GM21528 (cell line): Measurements from ENCODE around the gene PRKG1.
"Not testable (repeated sequence)": the region's sequence is repeated elsewhere in the genome, so short reads cannot be mapped to it uniquely, and the experiment has no call there.

Experiments used
- ATAC-seq: cut with Tn5 transposase; IDR thresholded peaks from one replicate; pipeline ENCODE4 v1.9.1; 2021; ENCODE audit warnings: mild to moderate bottlenecking, moderate library complexity; ENCODE audit not compliant: unreplicated experiment, low FRiP score

Gene PRKG1

GRCh38 chr10:51257511-51258248 lies 183.4 kb downstream of the PRKG1 start:
- no peak for ATAC-seq

GRCh38 chr10:51260376-51260775 lies 186.1 kb downstream of the PRKG1 start:
- no peak for ATAC-seq

GRCh38 chr10:51266496-51266895 lies 192.2 kb downstream of the PRKG1 start:
- ATAC-seq, result no peak

DNA sequence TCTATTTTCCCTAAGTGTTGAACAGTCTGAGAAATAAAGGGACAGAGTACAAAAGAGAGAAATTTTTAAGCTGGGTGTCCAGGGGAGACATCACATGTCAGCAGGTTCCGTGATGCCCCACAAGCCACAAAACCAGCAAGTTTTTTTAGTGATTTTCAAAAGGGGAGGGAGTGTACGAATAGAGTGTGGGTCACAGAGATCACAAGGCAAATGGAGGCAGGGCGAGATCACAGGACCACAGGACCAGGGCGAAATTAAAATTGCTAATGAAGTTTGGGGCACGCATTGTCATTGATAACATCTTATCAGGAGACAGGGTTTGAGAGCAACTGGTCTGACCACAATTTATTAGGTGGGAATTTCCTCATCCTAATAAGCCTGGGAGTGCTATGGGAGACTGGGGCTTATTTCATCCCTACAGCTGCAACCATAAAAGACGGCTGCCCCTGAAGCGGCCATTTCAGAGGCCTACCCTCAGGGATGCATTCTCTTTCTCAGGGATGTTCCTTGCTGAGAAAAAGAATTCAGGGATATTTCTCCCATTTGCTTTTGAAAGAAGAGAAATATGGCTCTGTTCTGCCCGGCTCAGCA lies 193.8 kb downstream of the PRKG1 start:
- not testable (repeated sequence) for ATAC-seq

DNA sequence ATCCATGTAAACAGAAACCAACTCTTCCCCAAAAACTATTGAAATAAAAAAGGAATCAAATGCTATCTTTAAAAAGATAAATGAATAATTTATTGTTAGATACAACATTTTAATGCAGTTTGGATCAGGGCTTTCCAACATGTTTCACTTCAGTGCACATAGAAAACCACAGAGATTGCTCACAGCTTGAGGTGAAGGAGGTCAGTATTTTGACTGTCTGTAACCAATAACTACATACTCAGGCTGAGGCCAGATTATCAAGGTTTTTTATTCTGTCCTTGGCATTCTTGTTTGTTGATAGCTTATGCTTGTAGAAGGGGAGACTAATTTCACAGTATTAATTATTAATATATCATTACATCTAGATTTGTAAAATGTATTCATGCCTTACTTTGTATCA lies 195.5 kb downstream of the PRKG1 start:
- ATAC-seq, result no peak

- ATAC-seq, result no peak
These were observed 196.7 kb downstream of the PRKG1 start for GRCh38 chr10:51270936-51271530.

DNA sequence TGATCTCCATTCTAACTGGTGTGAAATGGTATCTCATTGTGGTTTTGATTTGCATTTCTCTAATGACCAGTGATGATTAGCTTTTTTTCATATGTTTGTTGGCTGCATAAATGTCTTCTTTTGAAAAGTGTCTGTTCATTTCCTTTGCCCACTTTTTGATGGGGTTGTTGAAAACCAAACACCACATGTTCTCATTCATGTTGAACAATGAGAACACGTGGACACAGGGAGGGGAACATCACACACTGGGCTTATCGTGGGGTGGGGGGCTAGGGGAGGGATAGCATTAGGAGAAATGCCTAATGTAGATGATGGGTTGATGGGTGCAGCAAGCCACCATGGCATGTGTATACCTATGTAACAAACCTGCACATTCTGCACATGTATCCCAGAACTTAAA lies 197.8 kb downstream of the PRKG1 start:
- not testable (repeated sequence) for ATAC-seq

DNA sequence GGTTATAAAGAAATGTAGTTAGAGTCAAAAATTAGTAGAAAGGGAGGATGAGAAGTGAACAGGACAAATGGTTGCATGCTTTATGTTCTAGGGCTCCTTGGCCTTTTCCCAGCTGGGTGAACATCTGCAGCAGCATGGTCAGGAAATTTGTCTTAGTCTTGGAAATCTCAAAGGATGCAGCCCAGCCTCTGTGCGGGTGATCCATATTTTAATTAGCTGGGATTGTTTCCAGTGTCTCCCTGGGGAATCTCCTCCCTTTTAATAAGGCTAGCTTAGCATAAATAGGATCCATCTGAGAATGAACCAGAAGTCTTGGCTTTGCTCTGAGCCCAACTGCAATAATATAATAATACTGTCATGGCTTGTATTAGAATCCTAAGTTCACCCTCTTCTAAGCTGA lies 198.3 kb downstream of the PRKG1 start:
- ATAC-seq, result no peak

DNA sequence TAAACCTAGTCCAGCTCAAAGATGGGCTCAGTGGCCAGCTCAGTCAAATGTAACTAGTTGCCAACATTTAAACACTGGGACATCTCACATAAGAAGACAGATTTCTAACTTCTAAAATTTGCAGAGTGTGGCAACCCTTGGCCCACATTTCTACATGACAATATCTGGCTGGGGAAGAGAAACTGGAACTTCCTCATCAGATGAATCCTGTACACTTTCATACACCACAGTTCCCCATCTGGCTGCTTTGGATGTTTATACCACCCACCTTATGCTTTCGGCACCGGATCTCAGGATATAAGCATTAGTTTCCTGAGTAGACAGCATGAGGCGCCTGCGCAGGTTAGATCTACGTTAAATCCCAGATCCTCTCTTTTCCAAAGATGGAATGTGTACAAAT lies 199.3 kb downstream of the PRKG1 start:
- ATAC-seq, result no peak

DNA sequence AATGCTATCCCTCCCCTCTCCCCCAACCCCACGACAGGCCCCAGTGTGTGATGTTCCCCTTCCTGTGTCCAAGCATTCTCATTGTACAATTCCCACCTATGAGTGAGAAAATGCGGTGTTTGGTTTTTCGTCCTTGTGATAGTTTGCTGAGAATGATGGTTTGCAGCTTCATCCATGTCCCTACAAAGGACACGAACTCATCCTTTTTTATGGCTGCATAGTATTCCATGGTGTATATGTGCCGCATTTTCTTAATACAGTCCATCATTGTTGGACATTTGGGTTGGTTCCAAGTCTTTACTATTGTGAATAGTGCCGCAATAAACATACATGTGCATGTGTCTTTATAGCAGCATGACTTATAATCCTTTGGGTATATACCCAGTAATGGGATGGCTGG lies 201.8 kb downstream of the PRKG1 start:
- ATAC-seq, result not testable (repeated sequence)

- not testable (repeated sequence) for ATAC-seq
These were observed 207.1 kb downstream of the PRKG1 start for GRCh38 chr10:51281387-51281786.

- no peak for ATAC-seq
These were observed 211.3 kb downstream of the PRKG1 start for GRCh38 chr10:51285601-51286000.

DNA sequence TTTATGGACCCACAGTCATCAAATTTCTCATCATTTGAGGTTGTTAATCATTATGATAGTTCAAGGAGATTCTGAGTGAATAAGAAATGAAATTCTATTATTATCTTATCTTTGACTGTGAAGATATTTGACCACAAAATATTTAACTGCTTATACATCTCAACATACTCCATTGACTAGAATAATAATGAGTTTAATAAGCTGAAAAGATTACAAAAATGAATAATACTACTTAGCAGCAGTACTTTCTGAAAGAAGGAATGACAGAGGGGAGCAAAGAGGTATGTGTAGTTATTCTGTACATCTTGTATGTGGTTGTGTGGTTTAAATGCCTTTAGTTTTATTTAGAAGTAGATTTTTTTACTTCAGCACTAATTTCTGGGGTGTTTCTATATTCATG lies 214.2 kb downstream of the PRKG1 start:
- no peak for ATAC-seq

- ATAC-seq, result no peak
These were observed 215.2 kb downstream of the PRKG1 start for GRCh38 chr10:51289519-51289918.

- ATAC-seq, result no peak
These were observed 217.7 kb downstream of the PRKG1 start for GRCh38 chr10:51291961-51292360.

DNA sequence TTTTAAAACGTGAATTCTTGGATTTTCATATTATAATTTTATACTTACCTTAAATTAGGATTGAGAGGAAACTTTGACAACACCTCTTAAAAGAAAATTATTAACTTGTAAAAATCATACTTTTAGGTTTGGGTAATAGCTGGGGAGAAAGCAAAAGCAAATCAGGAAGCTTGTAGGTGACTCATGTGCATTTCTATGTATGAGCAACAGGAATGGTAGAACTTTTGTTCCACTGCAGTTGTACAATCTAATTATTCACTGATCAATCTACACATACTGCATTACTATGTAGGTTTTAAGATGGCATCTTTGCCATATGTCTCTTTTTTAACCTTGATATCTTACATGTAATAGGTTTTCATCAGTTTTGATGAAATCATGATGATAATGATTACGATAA lies 223.2 kb downstream of the PRKG1 start:
- no peak for ATAC-seq

GRCh38 chr10:51300617-51301304 lies 226.5 kb downstream of the PRKG1 start:
- no peak for ATAC-seq

GRCh38 chr10:51301644-51302043 lies 227.4 kb downstream of the PRKG1 start:
- ATAC-seq, result no peak

DNA sequence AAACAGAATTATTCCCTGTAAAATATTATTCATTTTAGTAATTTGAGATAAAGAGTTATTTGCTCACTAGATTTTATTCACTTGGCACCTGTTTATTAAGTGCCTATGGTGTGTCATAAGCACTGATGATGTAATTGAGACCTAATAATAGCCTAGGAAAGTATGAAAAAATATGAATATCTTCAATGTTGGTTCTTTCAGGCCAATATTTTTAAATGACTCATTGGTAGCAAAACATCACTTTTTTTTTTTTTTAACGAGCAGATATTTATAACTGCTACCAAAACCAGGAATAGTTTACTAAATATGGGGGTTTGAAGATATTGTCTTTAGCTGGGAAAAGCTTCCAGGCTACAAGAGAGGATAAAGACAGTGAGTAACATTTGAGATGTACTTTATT lies 228.0 kb downstream of the PRKG1 start:
- no peak for ATAC-seq

GRCh38 chr10:51308116-51308515 lies 233.8 kb downstream of the PRKG1 start:
- no peak for ATAC-seq

GRCh38 chr10:51311228-51311627 lies 236.9 kb downstream of the PRKG1 start:
- no peak for ATAC-seq
